ENCODE data around the gene ECSCR.
"Not testable (repeated sequence)": the region's sequence is repeated elsewhere in the genome, so short reads cannot be mapped to it uniquely, and the experiment has no call there.

Gene ECSCR, protein sequence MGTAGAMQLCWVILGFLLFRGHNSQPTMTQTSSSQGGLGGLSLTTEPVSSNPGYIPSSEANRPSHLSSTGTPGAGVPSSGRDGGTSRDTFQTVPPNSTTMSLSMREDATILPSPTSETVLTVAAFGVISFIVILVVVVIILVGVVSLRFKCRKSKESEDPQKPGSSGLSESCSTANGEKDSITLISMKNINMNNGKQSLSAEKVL

DNA sequence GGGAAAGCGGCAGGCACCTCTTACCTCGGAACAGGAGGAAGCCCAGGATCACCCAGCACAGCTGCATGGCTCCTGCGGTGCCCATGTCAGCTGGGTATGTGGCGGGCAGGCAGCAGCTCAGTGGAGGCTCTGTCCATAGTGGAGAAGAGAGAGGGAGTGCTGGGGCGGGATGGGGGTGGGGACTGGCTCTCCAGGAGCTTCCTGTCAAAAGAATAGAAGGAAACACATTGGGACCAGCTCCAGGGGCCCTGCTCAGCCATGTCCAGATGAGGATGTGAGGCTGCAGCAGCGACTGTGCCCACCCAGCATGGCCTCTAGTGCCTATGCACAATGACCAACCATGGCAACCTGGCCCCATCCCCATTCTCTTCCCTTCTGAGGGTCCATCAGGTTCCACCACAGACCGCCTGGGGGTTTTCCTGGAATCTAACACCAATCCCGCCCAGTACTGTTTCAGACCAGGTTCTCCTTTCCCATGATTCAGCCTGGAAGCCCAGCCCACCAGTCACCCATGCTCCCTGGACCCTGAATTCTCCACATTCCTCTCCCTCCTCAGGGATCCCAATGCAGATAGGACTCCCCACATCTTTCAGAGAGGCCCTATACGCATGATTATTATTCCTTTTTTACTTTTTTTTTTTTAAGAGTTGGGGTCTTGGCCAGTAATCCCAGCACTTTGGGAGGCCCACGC lies at the start of gene ECSCR:
Gene ECSCR (minus strand): TSS at position 158 of the 691 bp plus-strand sequence. CDS start 73 bp downstream, at position 85.
- no peak for DNase-seq

DNA sequence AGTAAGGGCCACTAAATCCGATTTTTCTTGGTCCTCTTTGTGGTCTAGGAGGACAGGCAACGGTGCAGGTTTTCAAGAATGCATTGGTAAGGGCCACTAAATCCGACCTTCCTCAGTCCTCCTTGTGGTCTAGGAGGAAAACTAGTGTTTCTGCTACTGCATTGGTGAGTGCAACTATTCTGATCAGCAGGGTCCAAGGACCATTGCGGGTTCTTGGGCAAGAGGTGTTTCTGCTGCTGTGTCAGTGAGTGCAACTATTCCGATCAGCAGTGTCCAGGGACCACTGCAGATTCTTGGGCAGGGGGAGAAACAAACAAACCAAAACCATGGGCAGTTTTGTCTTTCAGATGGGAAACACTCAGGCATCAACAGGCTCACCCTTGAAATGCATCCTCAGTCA lies 42.2 kb upstream of the ECSCR start:
- DNase-seq, result not testable (repeated sequence)

DNA sequence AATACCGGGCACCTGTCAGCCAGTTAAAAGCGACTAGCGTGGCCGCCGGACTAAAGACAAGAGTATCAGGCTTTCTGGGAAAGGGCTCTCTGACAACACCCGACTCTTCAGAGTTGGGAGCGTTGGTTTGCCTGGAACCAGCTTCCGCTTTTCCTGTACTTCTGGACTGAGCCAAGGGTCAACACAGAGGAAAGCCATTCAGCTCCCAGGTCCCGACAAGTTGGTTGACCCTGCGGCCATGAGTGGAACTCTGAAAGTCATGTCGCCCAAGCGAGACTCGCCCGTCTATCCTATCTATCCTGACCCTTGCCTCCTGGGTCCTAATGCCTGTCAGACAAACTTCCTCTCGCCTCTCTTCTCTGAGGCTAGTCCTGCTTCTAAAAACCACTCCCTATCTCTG lies 41.3 kb upstream of the ECSCR start:
- DNase-seq, result not testable (repeated sequence)

DNA sequence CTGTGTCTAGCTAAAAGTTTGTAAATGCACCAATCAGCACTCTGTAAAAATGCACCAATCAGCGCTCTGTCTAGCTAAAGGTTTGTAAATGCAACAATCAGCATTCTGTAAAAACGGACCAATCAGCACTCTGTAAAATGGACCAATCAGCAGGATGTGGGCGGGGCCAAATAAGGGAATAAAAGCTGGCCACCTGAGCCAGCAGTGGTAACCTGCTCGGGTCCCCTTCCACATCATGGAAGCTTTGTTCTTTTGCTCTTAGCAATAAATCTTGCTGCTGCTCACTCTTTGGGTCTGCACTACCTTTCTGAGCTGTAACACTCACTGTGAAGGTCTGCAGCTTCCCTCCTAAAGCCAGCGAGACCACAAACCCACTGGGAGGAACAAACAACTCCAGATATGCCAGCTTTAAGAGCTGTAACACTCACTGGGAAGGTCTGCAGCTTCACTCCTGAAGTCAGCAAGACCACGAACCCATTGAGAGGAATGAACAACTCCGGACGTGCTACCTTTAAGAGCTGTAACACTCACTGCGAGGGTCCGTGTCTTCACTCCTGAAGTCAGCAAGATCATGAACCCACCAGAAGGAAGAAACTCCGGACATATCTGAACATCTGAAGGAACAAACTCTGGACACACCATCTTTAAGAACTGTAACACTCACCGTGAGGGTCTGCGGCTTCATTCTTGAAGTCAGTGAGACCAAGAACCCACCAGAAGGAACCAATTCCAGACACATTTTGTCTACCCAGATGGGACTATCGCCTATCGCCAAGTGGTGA lies 40.7 kb upstream of the ECSCR start:
- not testable (repeated sequence) for DNase-seq

DNA sequence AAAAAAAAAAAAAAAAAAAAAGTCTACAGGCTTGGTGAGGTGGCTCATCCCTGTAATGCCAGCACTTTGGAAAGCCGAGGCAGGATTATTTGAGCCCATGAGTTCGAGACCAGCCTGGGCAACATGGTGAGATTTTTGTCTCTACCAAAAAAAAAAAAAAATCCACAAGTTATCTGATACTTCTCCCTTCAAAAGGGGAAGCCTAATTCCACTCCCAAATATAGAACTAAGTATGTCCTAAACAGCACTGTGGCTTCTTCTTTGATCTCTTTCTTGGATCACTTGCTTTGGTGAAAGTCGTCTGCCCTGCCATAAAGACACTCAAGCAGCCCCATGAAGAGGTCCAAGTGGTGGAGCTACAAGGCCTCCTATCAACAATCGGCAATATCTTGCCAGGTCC lies 38.8 kb upstream of the ECSCR start:
- peak; percentile 34 to 58 (median 57) for DNase-seq

DNA sequence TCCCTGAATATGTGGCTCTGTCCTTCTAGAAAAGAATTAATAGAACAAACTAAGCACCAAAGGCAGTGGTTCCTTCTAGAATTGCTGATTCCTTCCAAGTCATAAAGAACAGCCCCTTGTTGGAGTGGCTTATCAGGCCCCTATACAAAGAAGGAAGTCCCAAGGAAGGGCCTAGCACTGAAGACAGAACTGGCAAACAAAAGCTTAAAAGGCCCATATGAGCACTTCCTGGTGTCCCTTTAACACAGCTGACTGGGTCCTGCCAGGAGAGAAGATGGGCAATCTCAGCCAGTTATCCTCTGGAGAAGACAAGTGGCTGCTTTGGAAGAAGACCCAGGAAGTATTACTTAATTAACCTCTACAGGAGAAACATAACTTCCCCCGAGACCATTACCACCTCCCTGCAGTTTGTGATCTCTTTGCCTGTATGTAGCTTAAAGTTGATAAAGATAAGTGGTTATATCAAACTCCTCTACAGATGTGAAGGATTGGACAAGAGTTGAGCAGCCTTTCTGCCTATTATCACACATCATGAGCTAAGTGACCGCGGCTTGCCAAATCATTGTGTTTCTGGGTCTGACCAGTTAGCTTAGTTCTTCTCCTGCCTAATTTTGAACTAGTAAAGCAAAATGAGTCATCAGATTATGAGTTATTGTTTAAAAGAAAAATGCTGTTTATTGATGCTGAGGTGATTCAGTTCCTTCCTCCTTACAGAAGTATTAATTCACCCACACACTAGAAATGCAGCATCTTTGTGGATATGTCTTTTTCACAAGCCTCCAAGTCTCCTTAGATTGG lies 33.3 kb upstream of the ECSCR start:
- peak; percentile 45 to 86 (median 78) for DNase-seq

DNA sequence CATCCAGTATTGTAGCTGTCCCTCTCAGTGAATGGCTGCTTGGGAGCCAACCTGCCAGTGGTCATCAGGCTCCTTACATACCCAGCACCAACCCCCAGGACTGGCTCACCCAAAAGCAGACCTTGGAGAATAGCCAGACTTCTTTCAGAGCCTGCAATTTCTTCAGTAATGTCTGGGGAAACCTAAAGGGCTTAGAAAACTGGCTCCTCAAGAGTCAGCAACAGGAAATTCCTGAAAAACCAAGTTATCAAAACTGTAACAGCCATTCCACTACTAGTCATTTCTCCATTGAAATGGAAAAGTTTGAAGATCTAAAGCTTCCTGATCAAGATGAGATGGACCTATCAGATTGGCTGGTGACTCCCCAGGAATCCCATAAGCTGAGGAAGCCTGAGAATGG lies 32.3 kb upstream of the ECSCR start:
- DNase-seq, result no peak

DNA sequence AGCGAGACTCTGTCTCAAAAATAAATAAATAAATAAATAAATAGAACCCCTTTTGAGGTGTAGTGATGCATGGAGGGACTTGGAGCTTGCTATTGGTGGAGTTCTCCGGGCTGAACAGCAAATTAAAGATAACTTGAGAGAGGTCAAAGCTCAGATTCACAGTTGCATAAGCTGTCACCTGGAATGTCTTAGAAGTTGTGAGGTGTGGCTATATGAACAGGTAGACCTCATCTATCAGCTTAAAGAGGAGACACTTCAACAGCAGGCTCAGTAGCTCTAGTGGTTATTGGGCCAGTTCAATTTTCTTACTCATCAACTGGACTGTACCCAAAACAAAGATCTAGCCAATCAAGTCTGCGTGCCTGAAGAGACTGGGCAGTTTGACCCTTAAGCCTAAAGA lies 31.7 kb upstream of the ECSCR start:
- no peak for DNase-seq

DNA sequence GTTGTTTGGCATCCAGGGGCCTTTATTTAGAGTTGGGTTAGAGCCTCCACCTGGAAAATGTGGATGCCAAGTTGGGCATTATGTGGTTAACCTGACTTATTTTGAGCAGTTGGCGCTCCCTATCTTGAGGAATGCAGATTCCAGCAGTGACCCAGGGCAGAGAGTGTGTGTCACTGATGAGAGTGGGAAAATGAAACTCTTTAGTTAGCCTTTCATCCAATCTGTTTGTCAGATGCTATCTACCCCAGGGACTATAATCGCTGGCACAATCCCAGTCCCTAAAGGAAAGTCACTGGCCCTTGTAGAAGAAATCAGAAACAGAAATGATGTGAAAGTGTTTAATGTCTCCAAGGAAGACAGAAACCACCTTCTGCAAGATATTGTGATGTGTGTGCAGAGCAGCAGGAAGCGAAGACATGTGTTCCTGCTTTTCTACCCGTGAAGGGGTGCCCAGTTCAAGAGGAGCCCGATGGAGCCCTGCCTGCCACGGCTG lies 30.2 kb upstream of the ECSCR start:
- DNase-seq, result peak in 2 of 3 donors; percentile 51

DNA sequence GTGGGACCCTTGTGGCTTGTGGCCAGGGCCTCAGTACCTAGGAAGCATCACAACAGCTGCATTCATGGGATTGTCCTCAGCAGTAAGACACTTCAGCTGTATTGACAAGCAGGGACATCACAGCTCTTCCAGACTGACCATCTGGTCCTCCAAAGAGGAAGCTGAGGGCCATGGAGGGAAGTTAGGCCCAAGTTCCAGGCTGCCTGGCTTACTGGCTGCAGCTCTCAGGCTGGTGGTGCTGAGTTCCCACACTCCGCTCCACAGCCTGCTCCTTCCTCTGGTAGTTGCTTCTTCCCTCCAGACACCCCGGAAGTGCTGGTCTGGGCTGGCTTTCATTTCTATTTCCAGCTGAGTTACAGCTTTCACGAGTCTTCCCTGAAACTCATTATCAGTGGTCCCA lies 25.7 kb upstream of the ECSCR start:
- DNase-seq, result peak; percentile 73 to 82 (median 80)

DNA sequence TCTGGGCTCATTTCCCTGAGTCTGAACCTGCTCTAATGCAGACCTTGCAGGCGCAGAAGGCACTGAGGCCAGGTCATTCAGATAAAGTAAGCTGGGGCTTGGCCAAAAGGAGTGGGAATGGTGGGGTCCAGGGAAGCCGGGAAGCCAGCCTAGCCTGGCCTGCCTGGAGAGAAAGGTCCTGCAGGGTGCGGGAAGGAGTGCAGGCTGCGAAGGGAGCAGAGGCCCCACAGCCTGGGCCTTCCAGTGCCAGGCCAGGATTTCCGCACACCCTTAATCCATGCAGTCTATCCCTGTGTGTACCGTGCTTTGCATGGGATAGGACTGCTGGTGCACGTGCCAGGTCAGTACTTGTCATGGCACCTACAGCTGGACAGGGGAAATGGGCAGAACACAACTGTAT lies 23.7 kb upstream of the ECSCR start:
- DNase-seq, result no peak

DNA sequence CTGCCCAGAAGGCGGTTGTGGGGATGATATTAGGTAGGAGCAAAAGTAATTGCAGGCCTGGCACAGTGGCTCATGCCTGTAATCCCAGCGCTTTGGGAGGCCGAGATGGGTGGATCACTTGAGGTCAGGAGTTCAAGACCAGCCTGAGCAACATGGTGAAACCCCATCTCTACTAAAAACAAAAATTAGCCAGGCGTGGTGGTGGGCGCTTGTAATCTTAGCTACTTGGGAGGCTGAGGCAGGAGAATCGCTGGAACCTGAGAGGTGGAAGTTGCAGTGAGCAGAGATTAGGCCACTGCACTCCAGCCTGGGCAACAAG lies 20.3 kb upstream of the ECSCR start:
- not testable (repeated sequence) for DNase-seq

DNA sequence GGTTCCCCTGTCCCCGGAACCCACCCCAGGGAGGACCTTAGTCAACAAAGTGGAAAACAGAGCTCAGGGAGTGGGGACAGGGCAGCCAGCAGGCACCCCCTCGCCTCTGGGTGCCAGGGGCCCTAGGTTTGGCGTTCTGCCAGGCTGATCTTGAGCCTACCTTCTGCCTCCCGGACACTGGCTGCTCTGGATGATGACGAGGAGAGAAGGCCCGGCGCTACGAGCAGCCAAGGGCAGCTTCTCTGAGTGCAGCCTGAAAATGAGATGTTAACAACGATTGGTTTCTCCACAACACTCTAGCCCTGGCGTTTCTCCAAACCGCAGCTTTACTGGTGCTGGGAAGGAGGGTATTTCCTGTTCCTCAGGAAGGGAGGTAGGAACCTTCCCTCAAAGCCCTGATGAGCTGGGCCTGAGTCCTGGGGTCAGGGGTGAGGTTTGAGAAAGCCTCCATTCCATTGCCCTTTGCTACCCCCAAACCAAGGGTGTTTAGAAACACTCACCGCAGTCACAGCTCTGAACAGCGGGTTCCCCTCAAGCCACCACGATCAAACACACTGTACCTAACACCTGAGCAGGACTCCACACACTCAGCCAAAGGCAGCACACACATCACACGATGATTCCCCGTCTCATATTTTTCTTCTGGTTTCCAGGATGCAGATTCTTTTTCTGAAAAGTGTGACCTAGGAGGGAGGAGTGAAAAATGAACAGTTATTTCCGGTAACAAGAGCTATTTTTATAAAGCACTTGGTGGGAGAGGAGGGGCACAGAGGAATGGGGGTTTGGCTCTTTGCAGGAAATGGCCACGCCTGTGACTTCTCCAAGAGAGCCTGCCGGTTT lies 19.7 kb upstream of the ECSCR start, which contains the start of gene STING1:
Gene STING1 (minus strand): TSS at position 709 of the 840 bp plus-strand sequence. CDS start 1,054 bp downstream, outside the sequence.
- peak; percentile 74 to 88 (median 85) for DNase-seq

DNA sequence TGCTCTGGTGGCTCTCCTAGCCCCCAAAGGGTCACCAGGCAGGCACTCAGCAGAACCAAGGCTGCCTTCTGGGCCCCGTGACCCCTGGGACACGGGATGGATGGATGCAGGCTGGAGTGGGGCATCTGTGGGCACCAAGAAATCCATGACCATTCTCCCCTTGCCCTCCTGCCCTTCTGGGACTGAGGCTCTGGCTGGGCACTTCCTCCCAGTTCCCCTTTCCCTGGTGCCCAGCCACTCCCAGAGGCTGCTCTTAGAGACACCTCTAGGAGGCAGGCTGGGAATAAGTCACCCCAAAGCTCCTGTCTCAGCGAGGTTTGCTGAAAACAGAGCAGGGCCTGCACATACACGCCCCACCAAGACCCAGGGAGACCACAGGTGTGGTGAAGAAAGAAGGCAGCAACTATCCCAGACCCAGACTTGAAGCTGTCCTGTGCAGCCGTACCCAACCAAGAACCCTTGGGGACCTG lies 19.1 kb upstream of the ECSCR start:
- peak; percentile 47 to 72 (median 62) for DNase-seq

DNA sequence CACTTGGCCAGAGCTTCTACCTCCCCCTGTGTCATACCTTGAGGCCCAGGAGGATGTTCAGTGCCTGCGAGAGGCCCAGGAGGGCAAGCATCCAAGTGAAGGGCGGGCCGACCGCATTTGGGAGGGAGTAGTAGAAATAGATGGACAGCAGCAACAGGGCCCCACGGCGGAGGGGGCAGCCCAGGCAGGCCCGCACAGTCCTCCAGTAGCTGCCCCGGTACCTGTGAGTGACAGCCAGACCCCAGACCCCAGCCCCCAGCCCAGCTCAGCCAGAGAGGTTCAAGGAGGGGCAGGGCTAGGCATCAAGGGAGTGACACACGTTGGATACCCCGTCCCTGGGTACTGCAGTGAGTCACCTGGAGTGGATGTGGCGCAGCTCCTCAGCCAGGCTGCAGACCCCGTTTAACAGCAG lies 18.6 kb upstream of the ECSCR start:
- no peak for DNase-seq

DNA sequence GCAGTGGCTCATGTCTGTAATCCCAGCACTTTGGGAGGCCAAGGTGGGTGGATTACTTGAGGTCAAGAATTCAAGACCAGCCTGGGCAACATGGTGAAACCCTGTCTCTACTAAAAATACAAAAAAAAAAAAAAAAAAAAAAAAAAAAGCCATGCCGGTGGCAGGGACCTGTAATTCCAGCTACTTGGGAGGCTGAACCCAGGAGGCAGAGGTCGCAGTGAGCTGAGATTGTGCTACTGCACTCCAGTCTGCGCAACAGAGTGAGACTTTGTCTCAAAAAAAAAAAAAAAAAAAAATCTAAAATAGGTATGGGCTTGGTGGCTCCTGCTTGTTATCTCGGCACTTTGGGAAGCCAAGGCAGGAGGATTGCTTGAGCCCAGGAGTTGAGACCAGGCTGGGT lies 17.2 kb upstream of the ECSCR start:
- DNase-seq, result not testable (repeated sequence)

DNA sequence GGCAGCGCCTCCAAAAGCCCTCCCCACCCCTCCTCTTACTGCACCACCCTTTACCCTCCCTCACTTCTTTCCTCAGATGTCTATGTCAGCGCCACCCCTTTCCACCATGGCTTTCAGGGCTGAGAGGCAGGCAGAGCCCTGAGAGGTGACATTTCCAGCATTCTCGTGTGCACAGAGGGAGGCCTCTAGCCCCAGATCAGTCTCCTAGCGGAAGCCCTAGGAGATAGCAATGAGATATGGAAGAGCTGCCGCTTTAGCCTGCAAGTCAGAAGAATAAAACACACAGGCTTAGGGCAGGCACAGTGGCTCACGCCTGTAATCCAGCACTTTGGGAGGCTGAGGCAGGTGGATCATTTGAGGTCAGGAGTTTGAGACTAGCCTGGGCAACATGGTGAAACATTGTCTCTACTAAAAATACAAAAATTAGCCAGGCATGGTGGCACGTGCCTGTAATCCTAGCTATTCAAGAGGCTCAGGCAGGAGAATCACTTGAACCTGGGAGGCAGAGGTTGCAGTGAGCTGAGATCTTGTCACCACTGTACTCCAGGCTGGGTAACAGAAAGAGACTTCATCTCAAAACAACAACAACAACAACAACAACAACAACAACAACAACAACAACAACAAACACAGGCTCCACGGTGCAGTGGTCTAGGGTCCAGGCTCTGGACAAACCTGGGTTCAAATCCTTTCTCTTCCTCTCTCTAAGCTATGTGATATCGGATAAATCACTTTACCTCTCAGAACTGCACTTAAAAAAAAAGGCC lies 16.3 kb upstream of the ECSCR start:
- not testable (repeated sequence) for DNase-seq

DNA sequence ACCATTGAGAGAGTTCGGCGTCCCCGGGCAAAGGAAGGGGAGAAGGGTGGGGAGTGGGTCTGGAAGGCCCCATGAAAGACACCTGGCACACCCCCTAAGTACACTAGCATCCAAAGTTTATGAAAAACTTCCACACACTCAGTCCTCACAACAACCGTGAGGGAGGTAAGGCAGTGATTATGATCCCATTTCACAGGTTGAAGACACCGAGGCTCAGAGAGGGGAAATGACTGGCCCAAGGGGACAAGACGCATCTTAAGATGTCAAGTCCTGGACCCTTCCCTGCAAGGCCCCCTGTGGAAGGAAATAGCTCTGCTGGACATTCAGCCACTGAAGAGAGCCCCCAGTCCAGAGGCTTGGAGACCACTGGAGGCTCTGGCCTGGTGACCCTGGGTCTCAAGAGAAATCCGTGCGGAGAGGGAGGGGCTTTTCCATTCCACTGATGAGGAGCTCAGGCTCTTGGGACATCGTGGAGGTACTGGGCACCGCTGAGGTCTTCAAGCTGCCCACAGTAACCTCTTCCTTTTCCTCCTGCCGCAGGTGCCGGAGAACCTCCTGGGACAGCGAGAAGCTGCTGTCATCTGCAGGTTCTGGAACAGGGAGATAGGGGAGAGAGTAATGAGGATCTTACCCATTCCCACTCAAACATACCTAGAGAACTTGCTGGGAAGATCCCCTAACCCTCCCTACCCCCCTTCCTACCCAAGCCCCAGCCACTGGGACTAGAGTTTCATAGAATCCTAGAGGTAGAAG lies 13.5 kb upstream of the ECSCR start:
- DNase-seq, result no peak

DNA sequence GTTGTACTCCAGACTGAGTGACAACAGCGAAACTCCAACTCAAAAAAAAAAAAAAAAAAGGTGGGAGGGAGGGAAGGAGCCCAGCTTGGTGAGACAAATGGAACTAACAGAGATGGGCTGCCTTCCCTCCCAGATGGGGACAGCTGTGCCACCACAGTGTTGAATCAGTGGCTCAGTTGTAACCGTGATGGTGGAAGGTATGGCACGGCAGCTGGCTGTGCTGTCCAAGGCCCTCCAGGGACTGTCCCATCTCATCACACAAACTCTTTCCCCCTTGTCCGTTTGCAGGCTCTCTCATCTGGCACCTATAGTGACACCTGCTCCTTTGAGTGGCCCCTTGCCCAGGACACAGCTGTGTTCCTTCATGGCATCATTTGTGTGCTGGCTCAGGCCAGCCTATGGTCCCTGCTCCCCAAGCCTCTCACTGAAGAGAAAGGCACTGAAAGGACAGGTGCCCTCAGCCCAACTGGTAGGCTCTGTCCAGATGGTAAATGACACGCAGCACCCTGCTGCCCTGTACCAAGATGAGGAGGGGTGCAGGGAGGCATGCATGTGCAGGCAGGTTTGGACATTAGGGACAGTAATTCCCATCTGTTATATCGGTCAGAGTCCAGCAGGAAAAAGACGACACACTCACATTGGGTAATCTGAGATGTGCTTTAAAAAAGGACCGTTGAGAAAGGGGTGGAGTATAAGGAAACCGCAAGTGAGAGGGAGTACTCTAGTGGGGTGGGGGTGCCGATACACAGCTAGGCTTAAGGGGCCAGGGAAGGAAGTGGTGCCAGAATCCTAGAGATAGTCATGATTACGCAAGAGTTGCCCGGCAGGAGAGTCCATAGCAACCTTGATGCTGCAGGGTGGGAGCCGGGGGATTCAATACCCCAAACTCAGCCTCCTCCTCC lies 12.6 kb upstream of the ECSCR start:
- peak; percentile 26 to 37 (median 36) for DNase-seq
